ENCODE results near the gene HEXIM2.

Gene HEXIM2

DNA sequence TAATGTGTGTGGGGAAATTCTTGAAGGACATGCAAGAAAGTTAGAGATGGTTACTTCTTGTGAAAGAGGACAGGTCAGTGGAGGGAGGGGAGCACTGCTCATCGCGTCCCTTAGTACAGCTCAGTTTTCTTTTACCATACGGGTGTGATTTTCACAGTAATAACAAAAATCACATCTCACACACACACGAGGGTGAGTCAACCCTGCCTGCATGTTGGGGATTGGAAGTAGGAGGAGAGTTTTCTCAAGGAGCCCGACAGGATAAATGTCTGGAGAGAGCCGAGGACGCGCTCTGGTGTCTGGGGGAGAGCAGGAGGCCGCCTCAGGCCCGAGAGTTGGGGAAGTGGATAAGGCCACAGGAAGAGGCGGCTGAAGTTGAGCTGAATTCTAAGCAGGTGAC, 45.8 kb upstream of the HEXIM2 start:
- no peaks in the 10 kb centered on the region for H3K36me3 ChIP-seq (ENCODE audit: control insufficient read depth, insufficient read depth, low read length)
- no peak for DNase-seq (ENCODE audit: extremely low read depth, insufficient read length)

DNA sequence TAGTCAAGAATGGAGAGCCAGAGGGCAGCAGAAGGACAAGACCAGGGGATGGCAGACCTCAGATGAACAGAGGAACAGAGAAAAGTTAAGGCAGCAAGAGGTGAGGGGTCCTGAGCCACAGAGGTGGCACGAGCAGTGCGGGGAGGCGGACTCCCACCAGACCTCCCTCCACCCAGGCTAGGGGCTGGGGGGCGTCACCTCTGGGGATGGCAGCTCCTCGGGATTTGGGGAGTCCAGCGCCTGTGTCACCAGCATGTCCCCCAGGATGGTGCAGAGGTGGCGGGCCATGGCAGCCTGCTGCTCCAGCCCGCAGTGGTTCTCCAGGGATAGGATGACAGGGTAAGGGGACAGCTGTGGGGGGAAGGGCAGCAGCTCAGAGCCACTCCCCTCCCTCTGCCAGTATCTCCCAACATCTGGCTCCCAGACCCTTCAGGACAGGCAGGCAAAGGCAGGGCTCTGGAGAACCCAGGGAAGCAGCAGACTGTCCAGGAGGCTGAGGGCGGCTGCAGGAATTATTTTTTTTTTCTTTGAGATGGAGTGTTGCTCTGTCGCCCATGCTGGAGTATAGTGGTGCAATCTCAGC, 45.1 kb upstream of the HEXIM2 start:
- Histone ChIP-seq H3K36me3 (ENCODE audit: control insufficient read depth, insufficient read depth, low read length) (no peaks in the 10 kb centered on the region), H3K4me3 (replicated peaks; ENCODE audit: low read depth, low read length) (no peak overlapping the region), H3K27me3 (replicated peaks; ENCODE audit: control insufficient read depth, insufficient read depth, low read length) (no peaks in the 10 kb centered on the region)
- TF ChIP-seq, protein P1, sequence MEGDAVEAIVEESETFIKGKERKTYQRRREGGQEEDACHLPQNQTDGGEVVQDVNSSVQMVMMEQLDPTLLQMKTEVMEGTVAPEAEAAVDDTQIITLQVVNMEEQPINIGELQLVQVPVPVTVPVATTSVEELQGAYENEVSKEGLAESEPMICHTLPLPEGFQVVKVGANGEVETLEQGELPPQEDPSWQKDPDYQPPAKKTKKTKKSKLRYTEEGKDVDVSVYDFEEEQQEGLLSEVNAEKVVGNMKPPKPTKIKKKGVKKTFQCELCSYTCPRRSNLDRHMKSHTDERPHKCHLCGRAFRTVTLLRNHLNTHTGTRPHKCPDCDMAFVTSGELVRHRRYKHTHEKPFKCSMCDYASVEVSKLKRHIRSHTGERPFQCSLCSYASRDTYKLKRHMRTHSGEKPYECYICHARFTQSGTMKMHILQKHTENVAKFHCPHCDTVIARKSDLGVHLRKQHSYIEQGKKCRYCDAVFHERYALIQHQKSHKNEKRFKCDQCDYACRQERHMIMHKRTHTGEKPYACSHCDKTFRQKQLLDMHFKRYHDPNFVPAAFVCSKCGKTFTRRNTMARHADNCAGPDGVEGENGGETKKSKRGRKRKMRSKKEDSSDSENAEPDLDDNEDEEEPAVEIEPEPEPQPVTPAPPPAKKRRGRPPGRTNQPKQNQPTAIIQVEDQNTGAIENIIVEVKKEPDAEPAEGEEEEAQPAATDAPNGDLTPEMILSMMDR (IDR thresholded peaks at IDR 0.05; ENCODE audit: insufficient read depth, low read length, poor library complexity, severe bottlenecking): no peak
- no peak for DNase-seq (ENCODE audit: extremely low read depth, insufficient read length)

More for the DNA sequence above, 45.8 kb upstream of the HEXIM2 start:
- TF ChIP-seq, protein P1 (IDR thresholded peaks at IDR 0.05; ENCODE audit: insufficient read depth, low read length, poor library complexity, severe bottlenecking): no peak
- no peaks in the 10 kb centered on the region for H3K27me3 ChIP-seq (replicated peaks; ENCODE audit: control insufficient read depth, insufficient read depth, low read length)
- no peak overlapping the region for H3K4me3 ChIP-seq (replicated peaks; ENCODE audit: low read depth, low read length)

DNA sequence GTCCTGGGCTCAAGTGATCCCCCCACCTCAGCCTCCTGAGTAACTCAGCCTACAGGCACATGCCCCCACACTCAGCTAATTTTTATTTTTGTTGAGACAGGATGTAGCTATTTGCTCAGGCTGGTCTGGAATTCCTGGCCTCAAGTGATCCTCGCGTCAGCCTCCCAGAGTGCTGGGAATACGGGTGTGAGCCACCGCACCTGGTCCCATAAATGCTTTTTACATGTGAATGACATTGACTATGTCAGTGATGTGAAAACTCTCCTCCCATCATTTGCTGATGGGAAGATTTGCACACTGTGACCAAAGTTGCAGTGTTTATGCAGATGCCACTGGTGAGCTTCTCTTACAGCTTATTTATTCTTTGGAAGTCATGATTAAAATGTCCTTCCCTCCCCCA, 44.3 kb upstream of the HEXIM2 start:
- no peaks in the 10 kb centered on the region for H3K27me3 ChIP-seq (replicated peaks; ENCODE audit: control insufficient read depth, insufficient read depth, low read length)
- DNase-seq (ENCODE audit: extremely low read depth, insufficient read length): no peak
- TF ChIP-seq, protein P1 (IDR thresholded peaks at IDR 0.05; ENCODE audit: insufficient read depth, low read length, poor library complexity, severe bottlenecking): no peak
- H3K36me3 ChIP-seq (ENCODE audit: control insufficient read depth, insufficient read depth, low read length): no peaks in the 10 kb centered on the region
- no peak overlapping the region for H3K4me3 ChIP-seq (replicated peaks; ENCODE audit: low read depth, low read length)

DNA sequence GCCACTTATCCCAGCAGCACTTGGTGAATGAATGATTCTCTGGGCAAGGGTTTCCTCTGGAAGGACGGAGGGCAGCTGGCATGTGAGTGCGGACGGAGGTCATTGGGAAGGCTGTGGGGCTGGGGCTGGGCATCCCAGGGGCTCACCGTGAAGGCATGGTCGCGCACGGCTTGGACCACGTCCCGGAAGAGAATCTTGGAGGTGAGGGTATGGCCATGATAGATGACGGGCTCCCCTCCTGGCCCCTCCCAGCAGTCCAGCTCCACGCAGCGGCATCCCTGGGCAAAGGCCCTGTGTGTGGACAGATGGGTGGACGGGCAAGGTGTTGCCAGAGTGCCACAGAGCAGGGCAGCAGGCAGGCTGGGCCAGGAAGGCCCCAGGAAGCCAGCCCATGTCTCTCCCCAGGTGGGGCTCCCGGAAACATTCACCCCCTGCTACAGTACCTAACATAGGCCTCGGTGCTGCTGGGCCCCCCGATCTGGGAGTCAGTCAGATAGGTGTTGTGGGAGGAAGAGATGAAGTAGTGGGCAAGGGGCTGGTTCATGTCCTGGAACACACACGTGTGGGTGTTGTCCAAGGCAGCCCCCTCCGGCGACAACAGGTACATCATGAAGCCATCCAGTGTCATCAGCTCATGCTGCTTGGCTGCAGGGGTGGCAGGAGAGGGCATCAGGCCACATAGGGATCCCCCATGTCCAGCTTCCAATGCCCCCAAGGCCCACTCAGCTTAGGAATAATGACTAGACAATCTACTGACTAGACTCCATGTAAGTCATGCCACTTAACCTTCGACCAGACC, 43.6 kb upstream of the HEXIM2 start:
- no peak for DNase-seq (ENCODE audit: extremely low read depth, insufficient read length)
- Histone ChIP-seq H3K27me3 (replicated peaks; ENCODE audit: control insufficient read depth, insufficient read depth, low read length) (no peaks in the 10 kb centered on the region), H3K36me3 (ENCODE audit: control insufficient read depth, insufficient read depth, low read length) (no peaks in the 10 kb centered on the region), H3K4me3 (replicated peaks; ENCODE audit: low read depth, low read length) (no peak overlapping the region)
- TF ChIP-seq, protein P1 (IDR thresholded peaks at IDR 0.05; ENCODE audit: insufficient read depth, low read length, poor library complexity, severe bottlenecking): no peak

DNA sequence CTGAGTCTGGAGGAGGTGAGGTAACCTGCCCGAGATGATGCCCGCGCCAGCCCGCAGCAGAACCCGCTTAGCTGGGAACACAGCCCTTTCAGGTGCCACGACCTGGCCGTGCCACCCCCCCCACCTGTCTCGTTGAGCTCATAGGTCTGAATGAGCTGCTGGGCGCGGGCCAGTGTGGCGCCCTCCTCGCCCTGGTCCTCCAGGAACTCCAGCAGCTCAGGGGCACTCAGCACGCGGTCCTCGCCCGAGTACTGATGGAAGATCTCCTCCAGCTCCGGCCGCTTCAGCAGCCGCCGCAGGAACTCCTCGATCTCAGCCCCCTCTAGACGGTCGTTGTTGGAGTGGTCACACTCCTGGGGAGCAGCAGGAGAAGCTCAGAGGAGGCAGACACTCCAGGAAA, 43.0 kb upstream of the HEXIM2 start:
- DNase-seq (ENCODE audit: extremely low read depth, insufficient read length): no peak
- Histone ChIP-seq H3K27me3 (replicated peaks; ENCODE audit: control insufficient read depth, insufficient read depth, low read length) (no peaks in the 10 kb centered on the region), H3K4me3 (replicated peaks; ENCODE audit: low read depth, low read length) (no peak overlapping the region), H3K36me3 (ENCODE audit: control insufficient read depth, insufficient read depth, low read length) (no peaks in the 10 kb centered on the region)
- TF ChIP-seq, protein P1 (IDR thresholded peaks at IDR 0.05; ENCODE audit: insufficient read depth, low read length, poor library complexity, severe bottlenecking): no peak

Data from GM06990 (cell line).